ENCODE results near the gene CIAO3.

The CIAO3 gene

GRCh38 chr16:775236-775796, 34.5 kb upstream of the CIAO3 start:
- no peak for DNase-seq (ENCODE audit: low read depth)

- DNase-seq (ENCODE audit: low read depth), result no peak
Observed at GRCh38 chr16:774086-775001, 33.5 kb upstream of the CIAO3 start.

GRCh38 chr16:772959-773358, 32.2 kb upstream of the CIAO3 start:
- no peak for DNase-seq (ENCODE audit: low read depth)

- no peak for DNase-seq (ENCODE audit: low read depth)
Observed at GRCh38 chr16:770411-770810, 29.6 kb upstream of the CIAO3 start.

- DNase-seq (ENCODE audit: low read depth), result no peak
Observed at GRCh38 chr16:769934-770333, 29.1 kb upstream of the CIAO3 start.

- DNase-seq (ENCODE audit: low read depth), result no peak
Observed at GRCh38 chr16:769184-769784, 28.5 kb upstream of the CIAO3 start.

- DNase-seq (ENCODE audit: low read depth), result no peak
Observed at GRCh38 chr16:768428-768827, 27.6 kb upstream of the CIAO3 start.

GRCh38 chr16:767743-768235, 27.0 kb upstream of the CIAO3 start:
- DNase-seq (ENCODE audit: low read depth), result no peak

GRCh38 chr16:766820-767640, 26.2 kb upstream of the CIAO3 start:
- no peak for DNase-seq (ENCODE audit: low read depth)

- DNase-seq (ENCODE audit: low read depth), result no peak
Observed at GRCh38 chr16:766008-766819, 25.4 kb upstream of the CIAO3 start.

- DNase-seq (ENCODE audit: low read depth), result no peak
Observed at GRCh38 chr16:765488-765865, 24.7 kb upstream of the CIAO3 start.

- no peak for DNase-seq (ENCODE audit: low read depth)
Observed at GRCh38 chr16:764848-765487, 24.2 kb upstream of the CIAO3 start.

GRCh38 chr16:764184-764750, 23.5 kb upstream of the CIAO3 start:
- no peak for DNase-seq (ENCODE audit: low read depth)

GRCh38 chr16:763369-764183, 22.8 kb upstream of the CIAO3 start:
- DNase-seq (ENCODE audit: low read depth), result no peak

- DNase-seq (ENCODE audit: low read depth), result no peak
Observed at GRCh38 chr16:762595-763268, 21.9 kb upstream of the CIAO3 start.

- DNase-seq (ENCODE audit: low read depth), result no peak
Observed at GRCh38 chr16:761625-762513, 21.1 kb upstream of the CIAO3 start.

GRCh38 chr16:760545-761343, 19.9 kb upstream of the CIAO3 start, which contains the start of gene MSLN:
Gene MSLN, plus strand, starts transcription at chr16:760734. Its CDS starts 1,947 bp downstream, at chr16:762681.
- DNase-seq (ENCODE audit: low read depth), result no peak
